Endothelial cell of umbilical vein (primary cell): ENCODE results near the gene NEMP2. TPM values are rescaled to one million over a fixed set of nuclear protein-coding genes. Genes with fewer than 3 reads are reported as not detected.

Experiments used
- BruUV-seq: library from RNA; stranded (reverse); fragments of 400-500 nt; replicated peaks from 2 replicates; lab custom pipeline; 2021; lab: Mats Ljungman, UMichigan
- CTCF ChIA-PET: fragments of 300-600, 350-600 bp; sonication (Branson Sonifier 250); formaldehyde crosslinking; loops from one replicate; lab custom pipeline; 2021; ENCODE audit warnings: antibody characterized with exemption, inconsistent platforms; lab: Charles Lee
- POLR2A ChIA-PET: fragments of 300-600, 350-600 bp; sonication (Branson Sonifier 250); formaldehyde crosslinking; loops from one replicate; lab custom pipeline; 2021; ENCODE audit warnings: antibody characterized with exemption, inconsistent platforms; lab: Charles Lee
- DNase-seq: peaks from one replicate; pipeline ENCODE4 v3.0.0-alpha.2; 2011; ENCODE audit warnings: low read depth, low spot score
- FAIRE-seq: peaks from 2 replicates; lab custom pipeline; 2011; peaks lifted over from hg19 to GRCh38; lab: Jason Lieb, UNC
- H2AFZ ChIP-seq: 2 replicates; pipeline ENCODE4 v1.6.0; 2012; ENCODE audit warnings: low read depth, low read length, control low read depth, inconsistent platforms
- H3K27ac ChIP-seq: 2 replicates; pipeline ENCODE4 v1.5.1; 2011; ENCODE audit warnings: low read depth, mild to moderate bottlenecking, control low read depth, low read length, moderate library complexity; ENCODE audit not compliant: insufficient read depth
- H3K27me3 ChIP-seq, 2 experiments: 2 replicates each; pipeline versions ENCODE4 v1.6.0 to v1.6.1; 2011; ENCODE audit warnings: low read length in 2 of 2, mixed read lengths in 1 of 2; ENCODE audit not compliant: control insufficient read depth in 2 of 2, insufficient read depth in 2 of 2
- H3K36me3 ChIP-seq, 2 experiments: 2 replicates in 1 of 2; 3 replicates in 1 of 2; pipeline ENCODE4 v1.5.1; 2011; ENCODE audit warnings: low read length in 2 of 2, mild to moderate bottlenecking in 1 of 2, moderate library complexity in 1 of 2; ENCODE audit not compliant: control insufficient read depth in 2 of 2, insufficient read depth in 2 of 2; ENCODE audit errors: extremely low read depth in 1 of 2
- H3K4me1 ChIP-seq: 3 replicates; pipeline ENCODE4 v1.5.1; 2011; ENCODE audit warnings: mild to moderate bottlenecking, low read length; ENCODE audit not compliant: control insufficient read depth, insufficient read depth; ENCODE audit errors: extremely low read depth
- H3K4me2 ChIP-seq: 2 replicates; pipeline ENCODE4 v1.6.1; 2011; ENCODE audit warnings: low read length, control low read depth, mixed read lengths; ENCODE audit not compliant: insufficient read depth
- H3K4me3 ChIP-seq, 3 experiments: fragments of 200-600 bp in 1 of 3; sonication (generic), shearing (Covaris generic) in 1 of 3; replicated peaks in 1 of 3; 2 replicates each; pipeline ENCODE4 v1.5.1; 2011 to 2016; ENCODE audit warnings: control low read depth in 3 of 3, low read length in 3 of 3, mild to moderate bottlenecking in 2 of 3, inconsistent platforms in 1 of 3, low read depth in 1 of 3, moderate library complexity in 1 of 3; ENCODE audit not compliant: insufficient read depth in 1 of 3
- H3K79me2 ChIP-seq: 2 replicates; pipeline ENCODE4 v1.6.0; 2012; ENCODE audit warnings: low read length, inconsistent platforms; ENCODE audit not compliant: control insufficient read depth, insufficient read depth
- H3K9ac ChIP-seq: replicated peaks from 2 replicates; pipeline ENCODE3; 2011; ENCODE audit warnings: low read length, control low read depth; ENCODE audit not compliant: insufficient read depth; ENCODE audit errors: extremely low read depth
- H3K9me1 ChIP-seq: replicated peaks from 3 replicates; pipeline ENCODE4 v1.6.0; 2011; ENCODE audit warnings: mild to moderate bottlenecking, low read length; ENCODE audit not compliant: control insufficient read depth, insufficient read depth; ENCODE audit errors: extremely low read depth
- H3K9me3 ChIP-seq: replicated peaks from 2 replicates; pipeline ENCODE4 v1.5.1; 2012; ENCODE audit warnings: low read length, inconsistent platforms; ENCODE audit not compliant: control insufficient read depth, insufficient read depth
- H4K20me1 ChIP-seq: replicated peaks from 2 replicates; pipeline ENCODE3; 2011; ENCODE audit warnings: mild to moderate bottlenecking, low read length; ENCODE audit not compliant: control insufficient read depth, insufficient read depth; ENCODE audit errors: extremely low read depth
- CTCF ChIP-seq, 2 donors: IDR thresholded peaks; 1 replicate in 1 of 2; 2 replicates in 1 of 2; pipeline ENCODE4 v1.5.1; 2011; ENCODE audit warnings: low read length in 2 of 2, mild to moderate bottlenecking in 2 of 2, moderate library complexity in 2 of 2, control low read depth in 1 of 2, inconsistent platforms in 1 of 2, low read depth in 1 of 2; ENCODE audit not compliant: insufficient read depth in 1 of 2; ENCODE audit errors: extremely low read depth in 1 of 2
- EZH2 ChIP-seq: IDR thresholded peaks from 2 replicates; pipeline ENCODE4 v1.6.1; 2012; ENCODE audit warnings: borderline replicate concordance, low read depth, mild to moderate bottlenecking, moderate library complexity, low read length, inconsistent platforms; ENCODE audit not compliant: severe bottlenecking
- FOS ChIP-seq: IDR thresholded peaks from 2 replicates; pipeline ENCODE4 v1.6.1; 2011; ENCODE audit warnings: mild to moderate bottlenecking, low read length, moderate library complexity, borderline replicate concordance; ENCODE audit not compliant: insufficient read depth
- GATA2 ChIP-seq: IDR thresholded peaks from 2 replicates; pipeline ENCODE4 v1.7.0; 2011; ENCODE audit warnings: low read depth, mild to moderate bottlenecking, moderate library complexity, mixed read lengths, low read length; ENCODE audit not compliant: insufficient read length, insufficient read depth
- JUN ChIP-seq: IDR thresholded peaks from 2 replicates; pipeline ENCODE4 v1.6.1; 2011; ENCODE audit warnings: borderline replicate concordance, low read depth; ENCODE audit not compliant: insufficient read length, insufficient read depth
- MAX ChIP-seq: IDR thresholded peaks from 2 replicates; pipeline ENCODE4 v1.6.1; 2011; ENCODE audit not compliant: insufficient read depth, insufficient read length
- MYC ChIP-seq: IDR thresholded peaks from one replicate; pipeline ENCODE4 v1.6.1; 2011; ENCODE audit warnings: mild to moderate bottlenecking, low read depth, low read length
- POLR2A ChIP-seq: IDR thresholded peaks from 2 replicates; pipeline ENCODE4 v1.6.1; 2012; ENCODE audit warnings: low read depth, mild to moderate bottlenecking, control low read depth, low read length
- POLR2AphosphoS5 ChIP-seq: IDR thresholded peaks from 2 replicates; pipeline ENCODE4 v1.6.1; 2012; ENCODE audit warnings: low read depth, mild to moderate bottlenecking, control low read depth, low read length, moderate library complexity; ENCODE audit not compliant: insufficient read depth
- dilution Hi-C: fragments of 300-500 bp; cut with MboI; formaldehyde crosslinking; loops from one replicate; pipeline ENCODE4 v1.15.0; 2019; ENCODE audit warnings: low sequenced_read_pairs; ENCODE audit not compliant: extremely low pct_ligation_motif_present
- intact Hi-C: fragments of 100-400 bp; cut with micrococcal nuclease; formaldehyde crosslinking; loops from one replicate; pipeline ENCODE4 v1.10.0; 2022
- polyA plus RNA-seq, 4 experiments: library from polyadenylated mRNA; depleted of rRNA in 3 of 4; stranded (reverse) in 3 of 4; unstranded in 1 of 4; fragments of >200 nt; gene quantifications; 2 replicates each; pipeline versions ENCODE4 v1.2.1 to v1.2.3, GENCODE V29; 2011 to 2012; ENCODE audit warnings: missing spikeins in 1 of 4
- total RNA-seq: library from RNA; stranded (reverse); gene quantifications from 2 replicates; pipeline ENCODE4 v1.2.3, GENCODE V29; 2021

Gene NEMP2
- total and polyA plus RNA-seq, 2 donors (not counting 3 experiments of a cell fraction or from before 2014, with no cell fraction given): 3.1 to 8.4 TPM

GRCh38 chr2:190517468-190517867 is 17.1 kb downstream of the NEMP2 start:
- Histone ChIP-seq H4K20me1 (no peaks in the 10 kb centered on the region), H3K27me3 (no peaks in the 10 kb centered on the region), H2AFZ (no peak overlapping the region), H3K27ac (no peak overlapping the region), H3K79me2 (no peaks in the 10 kb centered on the region), H3K4me2 (no peak overlapping the region), H3K36me3 (no peaks in the 10 kb centered on the region), H3K9me1 (no peaks in the 10 kb centered on the region), H3K9me3 (no peaks in the 10 kb centered on the region), H3K4me1 (no peaks in the 10 kb centered on the region), H3K4me3 (no peak overlapping the region), H3K9ac (no peak overlapping the region)
- DNase-seq (no peak), FAIRE-seq (no peak)
- CTCF ChIA-PET: interaction anchor here (1.0 kb wide), 2 partner anchors 10 to 13 kb away, joined by 3 to 4 read pairs; no protein-coding TSS in a partner anchor
- dilution Hi-C loops (no loop called here), intact Hi-C loops (no loop called here)
- no TSS peak for BruUV-seq
- POLR2A ChIA-PET: no interaction called here
- TF ChIP-seq JUN (no peak), FOS (no peak), MAX (no peak), EZH2 (no peak), POLR2AphosphoS5 (no peak), GATA2 (no peak)

- Histone ChIP-seq H3K79me2 (no peaks in the 10 kb centered on the region), H2AFZ (no peak overlapping the region), H3K4me2 (no peak overlapping the region), H3K27ac (no peak overlapping the region), H3K4me1 (no peaks in the 10 kb centered on the region), H3K9ac (no peak overlapping the region), H3K27me3 (no peaks in the 10 kb centered on the region), H3K36me3 (no peaks in the 10 kb centered on the region), H3K9me3 (no peaks in the 10 kb centered on the region), H3K4me3 (no peak overlapping the region), H3K9me1 (no peaks in the 10 kb centered on the region), H4K20me1 (no peaks in the 10 kb centered on the region)
- FAIRE-seq (no peak), DNase-seq (no peak)
- CTCF ChIA-PET: no interaction called here
- no peak for TF ChIP-seq POLR2A
- TF ChIP-seq EZH2: no peak
- TF ChIP-seq MAX: no peak
- no peak for TF ChIP-seq MYC
- no peak for TF ChIP-seq POLR2AphosphoS5
- no peak for TF ChIP-seq GATA2
- no peak for TF ChIP-seq FOS
- no peak for TF ChIP-seq JUN
- no peak for TF ChIP-seq CTCF (IDR thresholded peaks at IDR 0.05; ENCODE audit: extremely low read depth in 1 of 2, insufficient read depth in 1 of 2, low read depth in 1 of 2, low read length in 2 of 2)
- POLR2A ChIA-PET: no interaction called here
- no TSS peak for BruUV-seq
- dilution Hi-C loops (no loop called here), intact Hi-C loops (no loop called here)
Measured at GRCh38 chr2:190515687-190516086, 18.8 kb downstream of the NEMP2 start.
